H9 (cell line): Measurements from ENCODE around the gene SELENOK. TPM values are rescaled to one million over a fixed set of nuclear protein-coding genes. Genes with fewer than 3 reads are reported as not detected.

ENCODE experiments used
- DNase-seq: peaks from one replicate; pipeline ENCODE4 v3.0.0-alpha.2; 2017
- H2AFZ ChIP-seq: one replicate; pipeline ENCODE4 v1.6.1; 2013; ENCODE audit warnings: mild to moderate bottlenecking, low read length, control low read depth, moderate library complexity
- H2AK5ac ChIP-seq: 2 replicates; pipeline ENCODE4 v1.6.1; 2013; ENCODE audit warnings: low read length, control low read depth, mixed read lengths; ENCODE audit not compliant: insufficient read length
- H2BK120ac ChIP-seq: one replicate; pipeline ENCODE4 v1.6.1; 2013; ENCODE audit warnings: low read depth, mild to moderate bottlenecking, low read length, control low read depth, inconsistent platforms; ENCODE audit not compliant: poor library complexity, severe bottlenecking
- H2BK12ac ChIP-seq: 2 replicates; pipeline ENCODE4 v1.6.1; 2013; ENCODE audit warnings: low read length, control low read depth, mixed read lengths, low read depth; ENCODE audit not compliant: insufficient read length
- H2BK15ac ChIP-seq: 2 replicates; pipeline ENCODE4 v1.6.1; 2013; ENCODE audit warnings: low read depth, low read length, control low read depth
- H2BK20ac ChIP-seq: one replicate; pipeline ENCODE4 v1.6.1; 2013; ENCODE audit warnings: low read depth, mild to moderate bottlenecking, low read length, control low read depth, inconsistent platforms; ENCODE audit not compliant: poor library complexity, severe bottlenecking
- H2BK5ac ChIP-seq: 2 replicates; pipeline ENCODE4 v1.6.1; 2013; ENCODE audit warnings: low read length, control low read depth, mixed read lengths; ENCODE audit not compliant: insufficient read length
- H3K14ac ChIP-seq: 2 replicates; pipeline ENCODE4 v1.6.1; 2013; ENCODE audit warnings: low read length, control low read depth; ENCODE audit not compliant: insufficient read depth
- H3K18ac ChIP-seq: 2 replicates; pipeline ENCODE4 v1.6.1; 2013; ENCODE audit warnings: low read depth, mild to moderate bottlenecking, mixed read lengths, low read length, control low read depth; ENCODE audit not compliant: insufficient read length
- H3K23ac ChIP-seq: 2 replicates; pipeline ENCODE4 v1.6.1; 2013; ENCODE audit warnings: low read length, control low read depth, mixed read lengths, low read depth; ENCODE audit not compliant: insufficient read length
- H3K23me2 ChIP-seq: 2 replicates; pipeline ENCODE4 v1.6.1; 2013; ENCODE audit warnings: low read depth, mild to moderate bottlenecking, mixed read lengths, low read length, control low read depth; ENCODE audit not compliant: insufficient read length, poor library complexity, severe bottlenecking
- H3K27ac ChIP-seq: 2 replicates; pipeline ENCODE4 v1.5.1; 2013; ENCODE audit warnings: low read length, control low read depth, mixed read lengths, low read depth; ENCODE audit not compliant: insufficient read length
- H3K27me3 ChIP-seq: 2 replicates; pipeline ENCODE4 v1.6.1; 2013; ENCODE audit warnings: low read length, control low read depth, inconsistent platforms; ENCODE audit not compliant: insufficient read depth
- H3K4ac ChIP-seq: 2 replicates; pipeline ENCODE4 v1.6.1; 2013; ENCODE audit warnings: low read depth, mild to moderate bottlenecking, control low read depth, inconsistent platforms, low read length, moderate library complexity
- H3K4me1 ChIP-seq: 2 replicates; pipeline ENCODE4 v1.6.1; 2013; ENCODE audit warnings: low read length, control low read depth, inconsistent platforms; ENCODE audit not compliant: insufficient read depth
- H3K4me2 ChIP-seq: 2 replicates; pipeline ENCODE4 v1.6.1; 2013; ENCODE audit warnings: low read length, control low read depth, mixed read lengths; ENCODE audit not compliant: insufficient read length, insufficient read depth
- H3K56ac ChIP-seq: 2 replicates; pipeline ENCODE4 v1.6.1; 2013; ENCODE audit warnings: low read depth, mild to moderate bottlenecking, mixed read lengths, low read length, control low read depth; ENCODE audit not compliant: insufficient read length
- H3K79me1 ChIP-seq: 2 replicates; pipeline ENCODE4 v1.6.1; 2013; ENCODE audit warnings: low read depth, mild to moderate bottlenecking, moderate library complexity, low read length, control low read depth, inconsistent platforms; ENCODE audit not compliant: insufficient read depth, poor library complexity, severe bottlenecking
- H3K79me2 ChIP-seq: 2 replicates; pipeline ENCODE4 v1.6.1; 2013; ENCODE audit warnings: low read length, control low read depth, inconsistent platforms; ENCODE audit not compliant: insufficient read depth
- H3K9ac ChIP-seq: 2 replicates; pipeline ENCODE4 v1.6.1; 2013; ENCODE audit warnings: low read length, control low read depth, mixed read lengths; ENCODE audit not compliant: insufficient read length; ENCODE audit errors: extremely low read depth
- H3K9me3 ChIP-seq: one replicate; pipeline ENCODE4 v1.6.1; 2013; ENCODE audit warnings: low read depth, low read length, inconsistent platforms; ENCODE audit not compliant: control insufficient read depth
- H3T11ph ChIP-seq: one replicate; pipeline ENCODE4 v1.6.1; 2013; ENCODE audit warnings: mild to moderate bottlenecking, low read length, control low read depth, inconsistent platforms
- H4K20me1 ChIP-seq: one replicate; pipeline ENCODE4 v1.6.1; 2013; ENCODE audit not compliant: control insufficient read depth, insufficient read length, insufficient read depth
- H4K5ac ChIP-seq: 2 replicates; pipeline ENCODE4 v1.6.1; 2013; ENCODE audit warnings: low read depth, mild to moderate bottlenecking, mixed read lengths, low read length, control low read depth; ENCODE audit not compliant: insufficient read length
- H4K8ac ChIP-seq: replicated peaks from 2 replicates; pipeline ENCODE4 v1.6.1; 2013; ENCODE audit warnings: low read length, control low read depth, mixed read lengths, low read depth; ENCODE audit not compliant: insufficient read length
- H4K91ac ChIP-seq: 2 replicates; pipeline ENCODE4 v1.6.1; 2013; ENCODE audit warnings: low read depth, mild to moderate bottlenecking, moderate library complexity, mixed read lengths, low read length, control low read depth; ENCODE audit not compliant: insufficient read length
- H3K27ac Mint-ChIP-seq, 3 experiments: 2 replicates in 2 of 3; 3 replicates in 1 of 3; pipeline ENCODE4 v1.8.0; 2020 to 2021; ENCODE audit warnings: mixed read lengths in 3 of 3, mild to moderate bottlenecking in 1 of 3, moderate library complexity in 1 of 3
- H3K27me3 Mint-ChIP-seq: 2 replicates; pipeline ENCODE4 v1.8.0; 2021; ENCODE audit warnings: low read depth, mild to moderate bottlenecking, moderate library complexity, mixed read lengths
- H3K36me3 Mint-ChIP-seq, 3 experiments: 2 replicates in 2 of 3; 3 replicates in 1 of 3; pipeline ENCODE4 v1.8.0; 2020 to 2021; ENCODE audit warnings: low read depth in 3 of 3, mixed read lengths in 3 of 3; ENCODE audit not compliant: insufficient read depth in 1 of 3
- H3K4me1 Mint-ChIP-seq, 2 experiments: 2 replicates each; pipeline ENCODE4 v1.8.0; 2020; ENCODE audit warnings: mixed read lengths in 2 of 2
- H3K4me3 Mint-ChIP-seq, 2 experiments: 2 replicates in 1 of 2; 3 replicates in 1 of 2; pipeline ENCODE4 v1.8.0; 2020 to 2021; ENCODE audit warnings: mild to moderate bottlenecking in 2 of 2, mixed read lengths in 2 of 2, moderate library complexity in 1 of 2
- H3K9me3 Mint-ChIP-seq, 2 experiments: 2 replicates in 1 of 2; 3 replicates in 1 of 2; pipeline ENCODE4 v1.8.0; 2020; ENCODE audit warnings: mild to moderate bottlenecking in 2 of 2, mixed read lengths in 2 of 2, moderate library complexity in 1 of 2
- CTCF ChIP-seq: fragments of 200-600 bp; sonication (generic); conservative IDR thresholded peaks from 3 replicates; pipeline ENCODE4 v1.8.0; 2021; ENCODE audit warnings: antibody characterized with exemption, mild to moderate bottlenecking
- WGBS: extraction: QIAGEN DNeasy Blood & Tissue Kit; methylation state at CpG from one replicate; pipeline ENCODE4 v1.1.7; 2013; ENCODE audit warnings: missing lambda C conversion rate, low lambda C conversion rate, mixed read lengths; ENCODE audit not compliant: insufficient read length; ENCODE audit errors: extremely low coverage; 5-methylcytosine and 5-hydroxymethylcytosine counted together
- total RNA-seq: library from RNA; stranded (reverse); gene quantifications from 2 replicates; pipeline ENCODE4 v1.2.1, GENCODE V29; 2021

SELENOK gene
- total RNA-seq, 1 experiment from 2014 or later = 34.6 TPM

- DNase-seq = no peak
- no peak overlapping the region for H2BK5ac ChIP-seq
- no peaks in the 10 kb centered on the region for H4K20me1 ChIP-seq
- no peak overlapping the region for H3K23ac ChIP-seq
- no peaks in the 10 kb centered on the region for H3K4me1 ChIP-seq
- H2AFZ ChIP-seq = no peak overlapping the region
- Mint-ChIP-seq H3K36me3 (peaks cover 14 to 63% (median 54%) of the 10 kb centered on the region in 3 experiments; a peak in 6 of 7 replicates), H3K9me3 (no peaks in the 10 kb centered on the region), H3K4me3 (no peak overlapping the region), H3K4me1 (no peaks in the 10 kb centered on the region), H3K27me3 (no peaks in the 10 kb centered on the region), H3K27ac (no peak overlapping the region)
- H4K8ac ChIP-seq = no peak overlapping the region
- no peak overlapping the region for H4K91ac ChIP-seq
- no peak overlapping the region for H2BK15ac ChIP-seq
- H3K79me1 ChIP-seq = no peaks in the 10 kb centered on the region
- no peak overlapping the region for H3K56ac ChIP-seq
- H3K9me3 ChIP-seq = no peaks in the 10 kb centered on the region
- no peaks in the 10 kb centered on the region for H3K23me2 ChIP-seq
- no peak for TF ChIP-seq CTCF
- H3K18ac ChIP-seq = no peak overlapping the region
- no peak overlapping the region for H4K5ac ChIP-seq
- H2BK120ac ChIP-seq = no peak overlapping the region
- H2BK12ac ChIP-seq = no peak overlapping the region
- H3K4ac ChIP-seq = no peak overlapping the region
- H3T11ph ChIP-seq = no peak overlapping the region
- no CpG with 5 or more reads among the region's 5 CpGs for WGBS
- no peak overlapping the region for H2BK20ac ChIP-seq
- H3K14ac ChIP-seq = no peak overlapping the region
- no peak overlapping the region for H2AK5ac ChIP-seq
- H3K9ac ChIP-seq = no peak overlapping the region
- H3K79me2 ChIP-seq = no peaks in the 10 kb centered on the region
- no peaks in the 10 kb centered on the region for H3K27me3 ChIP-seq
- H3K4me2 ChIP-seq = no peak overlapping the region
- no peak overlapping the region for H3K27ac ChIP-seq
Observed at GRCh38 chr3:53865732-53866499, 25.7 kb downstream of the SELENOK start.
